Tibial nerve (tissue), 4 donors: ENCODE results near the gene TSC1. TPM values are rescaled to one million over a fixed set of nuclear protein-coding genes. Genes with fewer than 3 reads are reported as not detected.

Source experiments
- DNase-seq, 2 donors: peaks; one replicate each; pipeline ENCODE4 v3.0.0-alpha.2; 2019; ENCODE audit warnings: low spot score in 2 of 2
- H3K27ac ChIP-seq, 4 donors: fragments of 200-600 bp; sonication (generic) in 3 of 4; one replicate each; pipeline ENCODE4 v1.5.1; 2017 to 2019; ENCODE audit warnings: mild to moderate bottlenecking in 1 of 4
- H3K27me3 ChIP-seq, 2 donors: fragments of 200-600 bp; sonication (generic) in 1 of 2; one replicate each; pipeline versions ENCODE4 v1.5.1 to v1.6.0; 2017 to 2019
- H3K36me3 ChIP-seq, 3 donors: fragments of 200-600 bp; sonication (generic); one replicate each; pipeline ENCODE4 v1.5.1; 2018 to 2019
- H3K4me1 ChIP-seq, 4 donors: fragments of 200-600 bp; sonication (generic) in 3 of 4; one replicate each; pipeline ENCODE4 v1.5.1; 2017 to 2019
- H3K4me3 ChIP-seq, 4 donors: fragments of 200-600 bp; sonication (generic) in 3 of 4; one replicate each; pipeline ENCODE4 v1.5.1; 2017 to 2019; ENCODE audit warnings: mild to moderate bottlenecking in 1 of 4, moderate library complexity in 1 of 4
- H3K9me3 ChIP-seq, 4 donors: fragments of 200-600 bp; sonication (generic) in 3 of 4; one replicate each; pipeline ENCODE4 v1.5.1; 2017 to 2019
- EP300 ChIP-seq, 2 donors: sonication (generic); formaldehyde crosslinking; IDR thresholded peaks; one replicate each; pipeline ENCODE4 v1.6.1; 2017; ENCODE audit warnings: antibody characterized with exemption in 2 of 2, mild to moderate bottlenecking in 1 of 2
- POLR2A ChIP-seq, 2 donors: fragments of 450-650 bp; IDR thresholded peaks; one replicate each; pipeline ENCODE4 v1.6.1; 2017; ENCODE audit warnings: antibody characterized with exemption in 2 of 2, mild to moderate bottlenecking in 2 of 2, moderate library complexity in 2 of 2
- WGBS, 2 donors: methylation state at CpG; one replicate each; pipeline ENCODE4 v1.1.5; 2018; 5-methylcytosine and 5-hydroxymethylcytosine counted together
- total RNA-seq, 4 donors: library from RNA; depleted of rRNA; stranded (reverse); fragments of >200 nt; gene quantifications; one replicate each; pipeline ENCODE4 v1.1.0, GENCODE V29; 2016
- TF ChIP-seq, protein P1 (sequence below), 5 experiments: fragments of 200-600 bp in 3 of 5; fragments of 450-650 bp in 2 of 5; sonication (generic) in 3 of 5; IDR thresholded peaks; one replicate each; pipeline ENCODE4 v1.5.1; 2016 to 2019; ENCODE audit warnings: antibody characterized with exemption in 5 of 5, mild to moderate bottlenecking in 3 of 5, moderate library complexity in 2 of 5

Gene TSC1
- total RNA-seq, 4 donors from 2014 or later: 48.6 to 88.4 (median 68.9) TPM

- no peaks in the 10 kb centered on the region for H3K36me3 ChIP-seq
- WGBS, 2 donors: 83 to 87% methylated on average over 4 of the region's 4 CpGs
- H3K27me3 ChIP-seq: no peaks in the 10 kb centered on the region
- no peak overlapping the region for H3K4me3 ChIP-seq
- TF ChIP-seq POLR2A (IDR thresholded peaks at IDR 0.05): no peak
- no peak for TF ChIP-seq EP300 (IDR thresholded peaks at IDR 0.05)
- TF ChIP-seq, protein P1, sequence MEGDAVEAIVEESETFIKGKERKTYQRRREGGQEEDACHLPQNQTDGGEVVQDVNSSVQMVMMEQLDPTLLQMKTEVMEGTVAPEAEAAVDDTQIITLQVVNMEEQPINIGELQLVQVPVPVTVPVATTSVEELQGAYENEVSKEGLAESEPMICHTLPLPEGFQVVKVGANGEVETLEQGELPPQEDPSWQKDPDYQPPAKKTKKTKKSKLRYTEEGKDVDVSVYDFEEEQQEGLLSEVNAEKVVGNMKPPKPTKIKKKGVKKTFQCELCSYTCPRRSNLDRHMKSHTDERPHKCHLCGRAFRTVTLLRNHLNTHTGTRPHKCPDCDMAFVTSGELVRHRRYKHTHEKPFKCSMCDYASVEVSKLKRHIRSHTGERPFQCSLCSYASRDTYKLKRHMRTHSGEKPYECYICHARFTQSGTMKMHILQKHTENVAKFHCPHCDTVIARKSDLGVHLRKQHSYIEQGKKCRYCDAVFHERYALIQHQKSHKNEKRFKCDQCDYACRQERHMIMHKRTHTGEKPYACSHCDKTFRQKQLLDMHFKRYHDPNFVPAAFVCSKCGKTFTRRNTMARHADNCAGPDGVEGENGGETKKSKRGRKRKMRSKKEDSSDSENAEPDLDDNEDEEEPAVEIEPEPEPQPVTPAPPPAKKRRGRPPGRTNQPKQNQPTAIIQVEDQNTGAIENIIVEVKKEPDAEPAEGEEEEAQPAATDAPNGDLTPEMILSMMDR (IDR thresholded peaks at IDR 0.05): no peak
- H3K4me1 ChIP-seq: peaks cover 0 to 6% (median 0%) of the 10 kb centered on the region in 4 donors
- no peak overlapping the region for H3K27ac ChIP-seq
- peaks cover 0 to 8% (median 0%) of the 10 kb centered on the region in 4 donors for H3K9me3 ChIP-seq
- DNase-seq: no peak
Observed at GRCh38 chr9:132949709-132950108, 5.3 kb upstream of the TSC1 start.

DNA sequence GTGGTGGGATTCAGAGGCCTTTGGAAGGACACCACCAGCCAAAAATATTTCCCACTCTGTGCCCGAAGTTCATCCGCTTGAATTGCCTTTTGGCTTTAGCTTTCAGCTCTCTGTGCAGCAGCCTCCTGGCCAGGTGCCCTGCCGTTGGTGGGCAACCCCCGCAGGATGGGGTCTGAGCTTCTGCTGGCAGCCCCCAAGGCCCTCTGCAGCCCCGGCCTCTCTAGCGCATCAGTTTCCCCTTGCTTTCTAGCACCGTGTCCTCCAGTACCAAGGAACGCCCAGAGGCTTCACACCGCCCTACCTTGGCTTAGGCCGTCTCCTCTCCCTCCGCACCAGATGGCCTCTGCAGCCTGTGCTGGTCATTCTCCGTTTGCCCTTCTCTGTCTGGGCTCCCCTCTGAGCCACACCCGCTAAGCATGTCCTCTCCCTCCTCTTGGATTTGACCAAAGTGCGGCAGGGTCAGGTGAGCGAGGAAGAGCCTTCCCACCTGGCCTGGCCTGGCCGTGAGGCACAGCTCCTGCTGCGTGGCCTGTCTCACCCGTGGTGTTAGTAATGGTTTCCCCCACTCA lies 4.2 kb upstream of the TSC1 start:
- 78 to 83% methylated on average over 18 of the region's 18 CpGs for WGBS, 2 donors
- TF ChIP-seq POLR2A (IDR thresholded peaks at IDR 0.05): no peak
- no peak for TF ChIP-seq EP300 (IDR thresholded peaks at IDR 0.05)
- TF ChIP-seq, protein P1 (IDR thresholded peaks at IDR 0.05): no peak
- Histone ChIP-seq H3K27me3 (no peaks in the 10 kb centered on the region), H3K27ac (no peak overlapping the region), H3K9me3 (no peaks in the 10 kb centered on the region), H3K4me3 (no peak overlapping the region), H3K4me1 (peaks cover 0 to 8% (median 3%) of the 10 kb centered on the region in 4 donors), H3K36me3 (no peaks in the 10 kb centered on the region)
- DNase-seq: no peak

- Histone ChIP-seq H3K4me1 (peaks cover 0 to 14% (median 11%) of the 10 kb centered on the region in 4 donors), H3K36me3 (no peaks in the 10 kb centered on the region)
Observed at GRCh38 chr9:132947756-132948155, 3.3 kb upstream of the TSC1 start.

GRCh38 chr9:132946631-132947295 lies 2.3 kb upstream of the TSC1 start:
- no peak for DNase-seq
- Histone ChIP-seq H3K9me3 (no peaks in the 10 kb centered on the region), H3K27ac (peak overlapping the region in 1 of 4 donors; percentile 4), H3K27me3 (no peaks in the 10 kb centered on the region), H3K4me3 (no peak overlapping the region), H3K36me3 (no peaks in the 10 kb centered on the region), H3K4me1 (peaks cover 0 to 21% (median 19%) of the 10 kb centered on the region in 4 donors)
- TF ChIP-seq, protein P1 (IDR thresholded peaks at IDR 0.05): no peak
- no peak for TF ChIP-seq EP300 (IDR thresholded peaks at IDR 0.05)
- 83 to 89% methylated on average over 7 of the region's 7 CpGs for WGBS, 2 donors

More at GRCh38 chr9:132947756-132948155, 3.3 kb upstream of the TSC1 start:
- no peaks in the 10 kb centered on the region for H3K9me3 ChIP-seq
- no peak overlapping the region for H3K27ac ChIP-seq
- no peak overlapping the region for H3K4me3 ChIP-seq
- DNase-seq: no peak
- TF ChIP-seq, protein P1 (IDR thresholded peaks at IDR 0.05): no peak
- no peak for TF ChIP-seq EP300 (IDR thresholded peaks at IDR 0.05)
- no peak for TF ChIP-seq POLR2A (IDR thresholded peaks at IDR 0.05)
- H3K27me3 ChIP-seq: no peaks in the 10 kb centered on the region
- WGBS, 2 donors: 77 to 80% methylated on average over 8 of the region's 8 CpGs

DNA sequence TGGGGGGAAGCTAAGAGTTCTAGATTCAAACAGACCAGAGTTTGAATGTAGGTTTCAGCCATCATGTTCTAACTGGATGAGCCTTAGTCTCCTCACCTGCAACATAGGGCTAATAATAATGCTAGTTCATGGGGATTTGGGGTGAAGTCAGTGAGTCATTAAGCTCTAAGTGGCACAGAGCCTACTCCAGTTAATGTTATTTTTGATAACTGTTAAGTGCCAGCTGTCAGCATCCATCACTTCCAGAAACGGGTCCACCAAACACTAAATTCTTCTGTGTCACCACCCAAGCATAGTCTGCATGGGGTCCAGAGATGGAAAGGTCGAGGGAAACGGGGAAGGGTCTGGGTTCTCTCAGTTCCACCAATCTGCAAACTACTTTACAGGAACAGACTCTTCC lies 1.8 kb upstream of the TSC1 start:
- H3K27me3 ChIP-seq: no peaks in the 10 kb centered on the region
- DNase-seq: no peak
- H3K27ac ChIP-seq: peak overlapping the region in 1 of 4 donors; percentile 4
- 34 to 50% methylated on average over 3 of the region's 3 CpGs for WGBS, 2 donors
- H3K36me3 ChIP-seq: no peaks in the 10 kb centered on the region
- peaks cover 0 to 21% (median 19%) of the 10 kb centered on the region in 4 donors for H3K4me1 ChIP-seq
- no peak for TF ChIP-seq POLR2A (IDR thresholded peaks at IDR 0.05)
- no peak for TF ChIP-seq EP300 (IDR thresholded peaks at IDR 0.05)
- TF ChIP-seq, protein P1 (IDR thresholded peaks at IDR 0.05): no peak
- no peaks in the 10 kb centered on the region for H3K9me3 ChIP-seq
- H3K4me3 ChIP-seq: no peak overlapping the region
